Hematopoietic multipotent progenitor cell treated with erythropoietin and hydrocortisone succinate and interleukin-3 and kit ligand, for 4 days (in vitro differentiated cells): Measurements from ENCODE around the gene SYNPO2L.

Experiments
- DNase-seq: peaks from one replicate; pipeline ENCODE4 v3.0.0-alpha.2; 2015

SYNPO2L gene

GRCh38 chr10:73614720-73615119 lies 41.1 kb downstream of the SYNPO2L start:
- no peak for DNase-seq

- no peak for DNase-seq
Observed at GRCh38 chr10:73609116-73609515, 46.7 kb downstream of the SYNPO2L start.

GRCh38 chr10:73601486-73601921 lies 54.3 kb downstream of the SYNPO2L start:
- DNase-seq: no peak

GRCh38 chr10:73597346-73597745 lies 58.5 kb downstream of the SYNPO2L start:
- DNase-seq: no peak
